Calu3 (cell line): ENCODE data around the gene ZC3H18. TPM values are rescaled to one million over a fixed set of nuclear protein-coding genes. Genes with fewer than 3 reads are reported as not detected.

Experiments
- BruUV-seq: library from RNA; stranded (reverse); fragments of 400-500 nt; replicated peaks from 2 replicates; lab custom pipeline; 2021; lab: Mats Ljungman, UMichigan
- CTCF ChIA-PET: fragments of 300-600 bp; sonication (Branson Sonifier 250); formaldehyde crosslinking; loops from one replicate; lab custom pipeline; 2022; ENCODE audit warnings: antibody characterized with exemption; lab: Charles Lee
- DNase-seq: peaks from one replicate; pipeline ENCODE4 v3.0.0; 2022
- H3K27ac Mint-ChIP-seq: one replicate; pipeline ENCODE4 v1.8.0; 2022; ENCODE audit warnings: mixed read lengths; ENCODE audit not compliant: unreplicated experiment
- H3K27me3 Mint-ChIP-seq: one replicate; pipeline ENCODE4 v1.8.0; 2022; ENCODE audit warnings: mixed read lengths; ENCODE audit not compliant: unreplicated experiment
- H3K36me3 Mint-ChIP-seq: one replicate; pipeline ENCODE4 v1.8.0; 2022; ENCODE audit warnings: mild to moderate bottlenecking, moderate library complexity, mixed read lengths; ENCODE audit not compliant: insufficient read depth, unreplicated experiment
- H3K4me1 Mint-ChIP-seq: one replicate; pipeline ENCODE4 v1.8.0; 2022; ENCODE audit warnings: mild to moderate bottlenecking, low read depth, mixed read lengths; ENCODE audit not compliant: unreplicated experiment
- H3K4me3 Mint-ChIP-seq: one replicate; pipeline ENCODE4 v1.8.0; 2022; ENCODE audit warnings: mild to moderate bottlenecking, low read depth, moderate library complexity, mixed read lengths; ENCODE audit not compliant: unreplicated experiment
- H3K9me3 Mint-ChIP-seq: one replicate; pipeline ENCODE4 v1.8.0; 2022; ENCODE audit warnings: low read depth, mixed read lengths; ENCODE audit not compliant: unreplicated experiment
- CTCF ChIP-seq: fragments of 200-600 bp; IDR thresholded peaks from one replicate; pipeline ENCODE4 v1.8.0; 2022; ENCODE audit warnings: antibody characterized with exemption; ENCODE audit not compliant: unreplicated experiment
- intact Hi-C: fragments of 100-400 bp; cut with micrococcal nuclease; formaldehyde crosslinking; loops from one replicate; pipeline ENCODE4 v1.10.0; 2022; ENCODE audit not compliant: unreplicated experiment
- total RNA-seq: library from RNA; stranded (reverse); gene quantifications from 2 replicates; pipeline ENCODE4 v1.2.3, GENCODE V29; 2022

ZC3H18 gene
- total RNA-seq, 1 experiment from 2014 or later: 85.7 TPM

GRCh38 chr16:88622866-88623265, 52.7 kb downstream of the ZC3H18 start:
- intact Hi-C loops: no loop called here
- CTCF ChIA-PET: interaction anchor here (0.6 kb wide), 1 partner anchor 10 kb away, joined by 6 read pairs; no protein-coding TSS in a partner anchor
- no peak for TF ChIP-seq CTCF
- no peak overlapping the region for H3K4me3 Mint-ChIP-seq
- peaks cover 50% of the 10 kb centered on the region for H3K36me3 Mint-ChIP-seq
- no peak overlapping the region for H3K27ac Mint-ChIP-seq
- H3K27me3 Mint-ChIP-seq: no peaks in the 10 kb centered on the region
- H3K4me1 Mint-ChIP-seq: peaks cover 14% of the 10 kb centered on the region
- no peak for DNase-seq
- H3K9me3 Mint-ChIP-seq: no peaks in the 10 kb centered on the region
- BruUV-seq: no TSS peak

GRCh38 chr16:88623858-88624257, 53.7 kb downstream of the ZC3H18 start:
- no peak for TF ChIP-seq CTCF
- H3K27me3 Mint-ChIP-seq: no peaks in the 10 kb centered on the region
- no peak overlapping the region for H3K4me3 Mint-ChIP-seq
- no peaks in the 10 kb centered on the region for H3K9me3 Mint-ChIP-seq
- BruUV-seq: no TSS peak
- H3K4me1 Mint-ChIP-seq: peaks cover 4% of the 10 kb centered on the region
- peaks cover 47% of the 10 kb centered on the region for H3K36me3 Mint-ChIP-seq
- no peak for DNase-seq
- H3K27ac Mint-ChIP-seq: no peak overlapping the region
- CTCF ChIA-PET: no interaction called here
- intact Hi-C loops: no loop called here

GRCh38 chr16:88624481-88624880, 54.3 kb downstream of the ZC3H18 start:
- TF ChIP-seq CTCF: no peak
- no peaks in the 10 kb centered on the region for H3K9me3 Mint-ChIP-seq
- intact Hi-C loops: no loop called here
- no peaks in the 10 kb centered on the region for H3K4me1 Mint-ChIP-seq
- no peaks in the 10 kb centered on the region for H3K27me3 Mint-ChIP-seq
- no peak overlapping the region for H3K4me3 Mint-ChIP-seq
- BruUV-seq: no TSS peak
- CTCF ChIA-PET: no interaction called here
- peaks cover 46% of the 10 kb centered on the region for H3K36me3 Mint-ChIP-seq
- no peak overlapping the region for H3K27ac Mint-ChIP-seq
- DNase-seq: no peak

- BruUV-seq: no TSS peak
- peaks cover 47% of the 10 kb centered on the region for H3K36me3 Mint-ChIP-seq
These were observed 54.9 kb downstream of the ZC3H18 start for GRCh38 chr16:88624977-88625576.

More at GRCh38 chr16:88624977-88625576, 54.9 kb downstream of the ZC3H18 start:
- intact Hi-C loops: no loop called here
- DNase-seq: no peak
- H3K9me3 Mint-ChIP-seq: no peaks in the 10 kb centered on the region
- TF ChIP-seq CTCF: no peak
- H3K27ac Mint-ChIP-seq: no peak overlapping the region
- CTCF ChIA-PET: no interaction called here
- H3K4me1 Mint-ChIP-seq: no peaks in the 10 kb centered on the region
- H3K4me3 Mint-ChIP-seq: no peak overlapping the region
- H3K27me3 Mint-ChIP-seq: no peaks in the 10 kb centered on the region
